Mesenchymal stem cell (in vitro differentiated cells and primary cell): Measurements from ENCODE around the gene TMEM97.

ENCODE experiments used
- DNase-seq: peaks from one replicate; pipeline ENCODE4 v3.0.0-alpha.2; 2013
- H2AFZ ChIP-seq: one replicate; pipeline ENCODE4 v1.6.1; 2013; ENCODE audit warnings: low read depth, mild to moderate bottlenecking, control low read depth, inconsistent platforms, low read length, moderate library complexity
- H2AK5ac ChIP-seq: 2 replicates; pipeline ENCODE4 v1.6.1; 2013; ENCODE audit warnings: low read length, moderate library complexity, mild to moderate bottlenecking, inconsistent platforms; ENCODE audit not compliant: severe bottlenecking
- H2BK120ac ChIP-seq: one replicate; pipeline ENCODE4 v1.6.1; 2013; ENCODE audit warnings: low read depth, mild to moderate bottlenecking, inconsistent platforms, low read length, moderate library complexity
- H2BK12ac ChIP-seq, 2 experiments: one replicate each; pipeline ENCODE4 v1.6.1; 2013; ENCODE audit warnings: inconsistent platforms in 2 of 2, low read length in 2 of 2, mild to moderate bottlenecking in 2 of 2, moderate library complexity in 2 of 2, control low read depth in 1 of 2
- H2BK15ac ChIP-seq: one replicate; pipeline ENCODE4 v1.6.1; 2013; ENCODE audit warnings: mild to moderate bottlenecking, low read depth, inconsistent platforms; ENCODE audit not compliant: poor library complexity, severe bottlenecking
- H2BK5ac ChIP-seq: 2 replicates; pipeline ENCODE4 v1.6.1; 2013; ENCODE audit warnings: low read depth, mild to moderate bottlenecking, low read length, control low read depth, inconsistent platforms; ENCODE audit not compliant: poor library complexity, severe bottlenecking
- H3K14ac ChIP-seq, 2 experiments: one replicate each; pipeline ENCODE4 v1.6.1; 2013; ENCODE audit warnings: inconsistent platforms in 2 of 2, low read length in 2 of 2, control low read depth in 1 of 2, mild to moderate bottlenecking in 1 of 2, moderate library complexity in 1 of 2
- H3K18ac ChIP-seq, 2 experiments: one replicate each; pipeline ENCODE4 v1.6.1; 2013; ENCODE audit warnings: inconsistent platforms in 2 of 2, low read length in 2 of 2, control low read depth in 1 of 2, low read depth in 1 of 2, mild to moderate bottlenecking in 1 of 2
- H3K23ac ChIP-seq, 2 experiments: one replicate each; pipeline ENCODE4 v1.6.1; 2013; ENCODE audit warnings: inconsistent platforms in 2 of 2, low read length in 2 of 2, mild to moderate bottlenecking in 2 of 2, moderate library complexity in 2 of 2, control low read depth in 1 of 2
- H3K27ac ChIP-seq: 2 replicates; pipeline ENCODE4 v1.5.1; 2013; ENCODE audit warnings: mild to moderate bottlenecking, moderate library complexity, low read length, control low read depth, inconsistent platforms; ENCODE audit not compliant: poor library complexity, severe bottlenecking
- H3K27me3 ChIP-seq, 2 experiments: 2 replicates each; pipeline versions ENCODE4 v1.6.1 to v1.7.0; 2013; ENCODE audit warnings: low read length in 2 of 2, mild to moderate bottlenecking in 2 of 2, moderate library complexity in 2 of 2, control low read depth in 1 of 2, inconsistent platforms in 1 of 2; ENCODE audit not compliant: control insufficient read depth in 1 of 2, insufficient read depth in 1 of 2
- H3K36me3 ChIP-seq, 2 experiments: 2 replicates each; pipeline versions ENCODE4 v1.6.1 to v1.7.0; 2013; ENCODE audit warnings: low read length in 2 of 2, control low read depth in 1 of 2, inconsistent platforms in 1 of 2, low read depth in 1 of 2, mild to moderate bottlenecking in 1 of 2; ENCODE audit not compliant: insufficient read depth in 2 of 2, control insufficient read depth in 1 of 2
- H3K4ac ChIP-seq, 2 experiments: one replicate each; pipeline ENCODE4 v1.6.1; 2013; ENCODE audit warnings: inconsistent platforms in 2 of 2, low read length in 2 of 2, mild to moderate bottlenecking in 2 of 2, moderate library complexity in 2 of 2, control low read depth in 1 of 2, low read depth in 1 of 2
- H3K4me1 ChIP-seq: 2 replicates; pipeline ENCODE4 v1.6.1; 2013; ENCODE audit warnings: low read depth, low read length, control low read depth; ENCODE audit not compliant: control insufficient read depth, insufficient read depth
- H3K4me2 ChIP-seq: 2 replicates; pipeline ENCODE4 v1.6.1; 2013; ENCODE audit warnings: low read length, mild to moderate bottlenecking, inconsistent platforms; ENCODE audit not compliant: poor library complexity, severe bottlenecking
- H3K4me3 ChIP-seq, 2 experiments: 2 replicates each; pipeline versions ENCODE4 v1.5.1 to v1.7.0; 2013; ENCODE audit warnings: low read length in 2 of 2, mild to moderate bottlenecking in 2 of 2, control low read depth in 1 of 2, low read depth in 1 of 2; ENCODE audit not compliant: insufficient read depth in 1 of 2
- H3K79me1 ChIP-seq: replicated peaks from 2 replicates; pipeline ENCODE4 v1.6.1; 2013; ENCODE audit warnings: mild to moderate bottlenecking, control low read depth, low read length, inconsistent platforms; ENCODE audit not compliant: poor library complexity, severe bottlenecking
- H3K9ac ChIP-seq: 2 replicates; pipeline ENCODE4 v1.7.0; 2013; ENCODE audit warnings: mild to moderate bottlenecking, low read length, moderate library complexity
- H3K9me3 ChIP-seq: 2 replicates; pipeline ENCODE4 v1.7.0; 2013; ENCODE audit warnings: mild to moderate bottlenecking, low read length; ENCODE audit not compliant: control insufficient read depth
- H4K8ac ChIP-seq: one replicate; pipeline ENCODE4 v1.6.1; 2013; ENCODE audit warnings: inconsistent platforms, mild to moderate bottlenecking, low read length, moderate library complexity
- H4K91ac ChIP-seq: one replicate; pipeline ENCODE4 v1.6.1; 2013; ENCODE audit warnings: mild to moderate bottlenecking, low read length, inconsistent platforms
- WGBS: methylation state at CpG from one replicate; pipeline ENCODE4 v1.1.7; 2013; ENCODE audit warnings: mixed read lengths; 5-methylcytosine and 5-hydroxymethylcytosine counted together

The TMEM97 gene

DNA sequence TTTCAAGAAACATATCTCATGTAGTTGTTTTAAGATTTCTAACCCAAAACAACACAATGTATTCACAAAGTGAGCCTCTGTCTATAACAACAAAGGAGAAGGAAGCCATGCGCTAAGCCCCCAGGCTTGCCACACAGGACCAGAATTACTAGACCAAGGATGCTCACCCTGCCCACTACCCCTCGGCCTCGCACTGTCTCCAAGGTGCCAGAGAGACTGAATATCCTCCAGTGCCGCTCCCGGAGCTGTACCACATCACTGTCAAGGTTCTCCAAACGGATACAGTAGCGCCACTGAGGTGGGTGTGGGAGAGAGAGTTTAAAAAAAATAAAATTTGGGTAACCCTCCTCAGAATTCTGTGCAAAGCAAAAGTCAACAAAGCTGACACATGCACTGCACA, 31.3 kb downstream of the TMEM97 start:
- H2BK12ac ChIP-seq, result no peak overlapping the region
- no peak overlapping the region for H2BK5ac ChIP-seq
- no peak overlapping the region for H3K4me2 ChIP-seq
- H3K79me1 ChIP-seq, result peaks cover 38% of the 10 kb centered on the region
- H3K9me3 ChIP-seq, result no peaks in the 10 kb centered on the region
- no peak for DNase-seq
- no peak overlapping the region for H3K9ac ChIP-seq
- H3K36me3 ChIP-seq, result peaks cover 70 to 95% of the 10 kb centered on the region in 2 experiments
- no peak overlapping the region for H2AFZ ChIP-seq
- H3K14ac ChIP-seq, result no peak overlapping the region
- H3K4me1 ChIP-seq, result peaks cover 19% of the 10 kb centered on the region
- H3K4me3 ChIP-seq, result no peak overlapping the region
- H3K18ac ChIP-seq, result no peak overlapping the region
- H4K8ac ChIP-seq, result no peak overlapping the region
- no peak overlapping the region for H2BK120ac ChIP-seq
- H3K23ac ChIP-seq, result no peak overlapping the region
- no peak overlapping the region for H3K27ac ChIP-seq
- no peak overlapping the region for H4K91ac ChIP-seq
- no peaks in the 10 kb centered on the region for H3K27me3 ChIP-seq
- WGBS, result 97% methylated on average over 6 of the region's 7 CpGs
- H2BK15ac ChIP-seq, result no peak overlapping the region
- no peak overlapping the region for H2AK5ac ChIP-seq
- H3K4ac ChIP-seq, result no peak overlapping the region

DNA sequence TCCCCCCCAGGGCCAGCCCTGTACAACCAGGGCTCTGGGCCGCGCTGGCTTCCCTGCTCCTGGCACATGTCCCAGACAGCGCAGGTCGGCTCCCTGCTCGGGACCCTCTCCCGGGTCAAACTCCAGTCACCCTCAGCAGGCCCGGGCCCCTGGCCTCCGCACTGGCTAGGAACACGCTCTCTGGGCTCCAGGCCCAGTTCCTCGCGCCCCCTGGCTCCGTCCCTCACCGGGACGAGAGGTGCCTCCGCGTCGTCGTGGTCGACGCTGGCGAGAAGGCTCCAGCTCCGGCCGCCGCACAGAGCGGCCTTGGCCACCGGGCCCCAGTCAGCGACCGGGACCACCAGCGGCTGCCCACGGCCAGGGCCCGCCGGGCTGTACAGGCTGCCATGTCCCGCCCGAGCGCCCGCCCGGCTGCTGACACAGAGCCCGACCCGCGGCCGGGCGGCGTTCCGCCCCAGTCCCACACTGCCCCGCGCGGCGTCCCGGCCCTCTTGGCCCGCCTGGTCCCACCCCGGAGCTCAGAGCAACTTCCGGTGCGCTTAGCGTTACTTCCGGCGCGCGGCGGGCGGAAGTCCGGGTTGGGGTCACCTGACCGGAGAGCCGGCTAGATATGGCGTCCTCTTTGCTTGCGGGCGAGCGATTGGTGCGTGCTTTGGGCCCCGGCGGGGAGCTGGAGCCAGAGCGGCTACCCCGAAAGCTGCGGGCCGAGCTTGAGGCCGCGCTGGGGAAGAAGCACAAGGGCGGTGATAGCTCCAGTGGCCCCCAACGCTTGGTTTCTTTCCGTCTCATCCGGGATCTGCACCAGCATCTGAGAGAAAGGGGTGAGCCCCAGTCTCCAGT, 38.3 kb downstream of the TMEM97 start, which contains the start of gene POLDIP2:
Gene POLDIP2 (minus strand): TSS at position 467 of the 840 bp plus-strand sequence. CDS start 79 bp downstream, at position 388.
- H3K4me2 ChIP-seq, result peak within 1 kb of the TSS; percentile 97
- peaks cover 10% of the 10 kb centered on the region for H3K4me1 ChIP-seq
- under 1% methylated on average over 68 of the region's 80 CpGs for WGBS
- H3K4me3 ChIP-seq, result peak within 1 kb of the TSS; percentile 89 to 95
- no peaks in the 10 kb centered on the region for H3K9me3 ChIP-seq
- peak within 1 kb of the TSS; percentile 27 for H2BK120ac ChIP-seq
- peak within 1 kb of the TSS; percentile 48 for H2BK5ac ChIP-seq
- peak within 1 kb of the TSS; percentile 99 for H3K9ac ChIP-seq
- peak within 1 kb of the TSS; percentile 100 for H4K8ac ChIP-seq
- no peaks in the 10 kb centered on the region for H3K27me3 ChIP-seq
- H2BK12ac ChIP-seq, result no peak within 1 kb of the TSS
- H3K4ac ChIP-seq, result peak within 1 kb of the TSS; percentile 83 to 97
- H3K14ac ChIP-seq, result peak within 1 kb of the TSS in 1 of 2 experiments; percentile 93
- peak within 1 kb of the TSS; percentile 80 for H2AK5ac ChIP-seq
- H3K79me1 ChIP-seq, result peaks cover 68% of the 10 kb centered on the region
- H3K18ac ChIP-seq, result peak within 1 kb of the TSS; percentile 94 to 96
- H3K27ac ChIP-seq, result peak within 1 kb of the TSS; percentile 56
- peak within 1 kb of the TSS; percentile 85 for H4K91ac ChIP-seq
- H2AFZ ChIP-seq, result peak within 1 kb of the TSS; percentile 94
- peak within 1 kb of the TSS in 1 of 2 experiments; percentile 73 for H3K23ac ChIP-seq
- H3K36me3 ChIP-seq, result peaks cover 45 to 62% of the 10 kb centered on the region in 2 experiments
- peak; percentile 96 for DNase-seq
- peak within 1 kb of the TSS; percentile 80 for H2BK15ac ChIP-seq

DNA sequence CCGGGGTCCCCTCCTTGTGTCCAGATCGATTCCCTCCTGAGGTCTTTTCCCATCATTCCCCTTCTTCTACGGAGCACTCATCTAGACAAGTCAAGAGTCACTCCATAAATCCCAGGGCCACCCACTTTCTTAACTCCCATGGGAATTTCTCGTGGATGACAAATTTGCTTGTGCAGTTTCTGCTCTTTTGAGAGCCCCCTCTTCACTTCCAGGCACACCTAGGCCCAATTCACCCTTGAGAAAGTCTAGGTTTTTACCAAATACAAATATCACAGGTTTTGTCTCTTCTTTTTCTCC, 38.8 kb downstream of the TMEM97 start:
- no peak overlapping the region for H2BK120ac ChIP-seq
- no peak overlapping the region for H3K23ac ChIP-seq
- H2BK12ac ChIP-seq, result no peak overlapping the region
- peak overlapping the region; percentile 4 for H2AK5ac ChIP-seq
- H3K4me3 ChIP-seq, result peak overlapping the region; percentile 89 to 94
- H3K4me1 ChIP-seq, result peaks cover 10% of the 10 kb centered on the region
- no peak overlapping the region for H3K14ac ChIP-seq
- WGBS, result 14% methylated on average over 4 of the region's 4 CpGs
- H3K27me3 ChIP-seq, result no peaks in the 10 kb centered on the region
- peak overlapping the region; percentile 99 for H3K9ac ChIP-seq
- DNase-seq, result no peak
- H3K4me2 ChIP-seq, result peak overlapping the region; percentile 76
- H3K27ac ChIP-seq, result peak overlapping the region; percentile 56
- H3K9me3 ChIP-seq, result no peaks in the 10 kb centered on the region
- peak overlapping the region; percentile 85 for H4K91ac ChIP-seq
- peaks cover 65% of the 10 kb centered on the region for H3K79me1 ChIP-seq
- peak overlapping the region; percentile 80 to 83 for H3K4ac ChIP-seq
- H2BK15ac ChIP-seq, result no peak overlapping the region
- H4K8ac ChIP-seq, result peak overlapping the region; percentile 100
- peaks cover 46 to 64% of the 10 kb centered on the region in 2 experiments for H3K36me3 ChIP-seq
- no peak overlapping the region for H2BK5ac ChIP-seq
- peak overlapping the region in 1 of 2 experiments; percentile 96 for H3K18ac ChIP-seq
- peak overlapping the region; percentile 89 for H2AFZ ChIP-seq

DNA sequence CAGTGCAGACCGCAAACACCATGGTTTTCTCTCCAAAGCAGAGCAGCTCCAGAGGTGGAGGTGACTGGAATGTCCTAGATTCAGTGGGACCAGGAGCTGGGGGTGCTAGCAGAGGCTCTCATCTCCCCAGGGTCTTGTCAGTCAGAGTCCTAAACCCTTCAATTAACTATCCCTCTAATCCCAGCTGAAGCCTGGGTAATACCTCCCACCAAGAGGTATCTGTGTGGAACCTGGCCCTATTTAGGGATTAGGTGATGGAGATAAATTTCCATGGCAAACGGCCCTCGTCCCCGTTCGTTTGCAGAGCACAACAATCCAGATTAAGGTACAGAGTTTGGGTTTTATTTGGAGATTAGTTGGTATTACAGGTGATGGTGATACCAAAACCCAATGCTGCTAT, 44.2 kb downstream of the TMEM97 start:
- Histone ChIP-seq H3K4me1 (peaks cover under 1% of the 10 kb centered on the region), H3K36me3 (peaks cover 61% of the 10 kb centered on the region in 2 experiments), H3K18ac (no peak overlapping the region), H2BK120ac (no peak overlapping the region), H3K14ac (no peak overlapping the region), H3K27me3 (no peaks in the 10 kb centered on the region), H3K79me1 (peaks cover 32% of the 10 kb centered on the region), H3K9me3 (no peaks in the 10 kb centered on the region), H2BK15ac (no peak overlapping the region), H4K8ac (no peak overlapping the region), H3K23ac (no peak overlapping the region), H2BK12ac (no peak overlapping the region), H3K27ac (no peak overlapping the region), H2BK5ac (no peak overlapping the region), H4K91ac (no peak overlapping the region), H3K4me3 (no peak overlapping the region), H3K4ac (no peak overlapping the region), H3K9ac (no peak overlapping the region), H3K4me2 (no peak overlapping the region), H2AK5ac (no peak overlapping the region), H2AFZ (no peak overlapping the region)
- no peak for DNase-seq
- 95% methylated on average over 4 of the region's 5 CpGs for WGBS
